ENCODE data around the gene SKAP2. TPM values are rescaled to one million over a fixed set of nuclear protein-coding genes. Genes with fewer than 3 reads are reported as not detected.

Gene SKAP2
- total RNA-seq, 4 donors from 2014 or later = 8.2 to 26.1 (median 11.8) TPM

GRCh38 chr7:26657206-26657641 lies 207.2 kb downstream of the SKAP2 start:
- no peaks in the 10 kb centered on the region for H3K36me3 ChIP-seq
- intact Hi-C loops (cut with DNase I) = no loop called here
- H3K4me3 ChIP-seq (replicated peaks in 1 of 3) = no peak overlapping the region
- DNase-seq = no peak
- WGBS, 2 donors = 75 to 83% methylated on average over 2 of the region's 2 CpGs
- H3K4me1 ChIP-seq = peaks cover 0 to 5% of the 10 kb centered on the region in 2 donors
- no peak overlapping the region for H3K27ac ChIP-seq
- no peaks in the 10 kb centered on the region for H3K9me3 ChIP-seq
- no peak for TF ChIP-seq CTCF (IDR thresholded peaks at IDR 0.05)
- no peak for TF ChIP-seq POLR2A (IDR thresholded peaks at IDR 0.05)
- H3K27me3 ChIP-seq = no peaks in the 10 kb centered on the region

GRCh38 chr7:26656735-26657134 lies 207.7 kb downstream of the SKAP2 start:
- no peak overlapping the region for H3K4me3 ChIP-seq (replicated peaks in 1 of 3)
- peaks cover 0 to 5% of the 10 kb centered on the region in 2 donors for H3K4me1 ChIP-seq
- no peak overlapping the region for H3K27ac ChIP-seq
- no peaks in the 10 kb centered on the region for H3K27me3 ChIP-seq
- no peaks in the 10 kb centered on the region for H3K36me3 ChIP-seq
- intact Hi-C loops (cut with DNase I) = no loop called here
- WGBS, 2 donors = 77 to 81% methylated on average over 4 of the region's 4 CpGs
- TF ChIP-seq CTCF (IDR thresholded peaks at IDR 0.05) (no peak), POLR2A (IDR thresholded peaks at IDR 0.05) (no peak)
- no peak for DNase-seq
- no peaks in the 10 kb centered on the region for H3K9me3 ChIP-seq

GRCh38 chr7:26655781-26656180 lies 208.6 kb downstream of the SKAP2 start:
- 82 to 97% methylated on average over 2 of the region's 2 CpGs for WGBS, 2 donors
- Histone ChIP-seq H3K4me3 (replicated peaks in 1 of 3) (no peak overlapping the region), H3K9me3 (no peaks in the 10 kb centered on the region), H3K36me3 (no peaks in the 10 kb centered on the region), H3K27ac (no peak overlapping the region), H3K27me3 (no peaks in the 10 kb centered on the region), H3K4me1 (peaks cover 0 to 5% of the 10 kb centered on the region in 2 donors)
- no peak for DNase-seq
- TF ChIP-seq CTCF (IDR thresholded peaks at IDR 0.05) (no peak), POLR2A (IDR thresholded peaks at IDR 0.05) (no peak)
- intact Hi-C loops (cut with DNase I) = no loop called here

GRCh38 chr7:26653430-26654399 lies 210.7 kb downstream of the SKAP2 start:
- TF ChIP-seq POLR2A (IDR thresholded peaks at IDR 0.05) (no peak), CTCF (IDR thresholded peaks at IDR 0.05) (no peak)
- Histone ChIP-seq H3K36me3 (no peaks in the 10 kb centered on the region), H3K27ac (no peak overlapping the region), H3K9me3 (no peaks in the 10 kb centered on the region), H3K27me3 (no peaks in the 10 kb centered on the region), H3K4me3 (replicated peaks in 1 of 3) (no peak overlapping the region), H3K4me1 (peaks cover 0 to 5% of the 10 kb centered on the region in 2 donors)
- DNase-seq = peak; percentile 77 to 79
- intact Hi-C loops (cut with DNase I) = no loop called here
- WGBS, 2 donors = 29 to 37% methylated on average over 8 of the region's 8 CpGs

All from thyroid gland (tissue), 4 donors.